LNCaP clone FGC (cell line): ENCODE results near the gene GCSAM.
A peak's percentile ranks its signal among the peaks of the same experiment; 100 is the strongest.

ENCODE experiments used
- DNase-seq: peaks from one replicate; pipeline ENCODE4 v3.0.0-alpha.2; 2011; ENCODE audit warnings: low read depth
- H3K4me3 ChIP-seq: 2 replicates; pipeline ENCODE4 v1.5.1; 2011; ENCODE audit warnings: mild to moderate bottlenecking, low read depth, low read length, control low read depth
- TF ChIP-seq, protein P1 (sequence below): IDR thresholded peaks from 2 replicates; pipeline ENCODE4 v1.5.1; 2012; ENCODE audit warnings: mild to moderate bottlenecking; ENCODE audit not compliant: control insufficient read depth, insufficient read depth; ENCODE audit errors: extremely low read depth

Gene GCSAM

DNA sequence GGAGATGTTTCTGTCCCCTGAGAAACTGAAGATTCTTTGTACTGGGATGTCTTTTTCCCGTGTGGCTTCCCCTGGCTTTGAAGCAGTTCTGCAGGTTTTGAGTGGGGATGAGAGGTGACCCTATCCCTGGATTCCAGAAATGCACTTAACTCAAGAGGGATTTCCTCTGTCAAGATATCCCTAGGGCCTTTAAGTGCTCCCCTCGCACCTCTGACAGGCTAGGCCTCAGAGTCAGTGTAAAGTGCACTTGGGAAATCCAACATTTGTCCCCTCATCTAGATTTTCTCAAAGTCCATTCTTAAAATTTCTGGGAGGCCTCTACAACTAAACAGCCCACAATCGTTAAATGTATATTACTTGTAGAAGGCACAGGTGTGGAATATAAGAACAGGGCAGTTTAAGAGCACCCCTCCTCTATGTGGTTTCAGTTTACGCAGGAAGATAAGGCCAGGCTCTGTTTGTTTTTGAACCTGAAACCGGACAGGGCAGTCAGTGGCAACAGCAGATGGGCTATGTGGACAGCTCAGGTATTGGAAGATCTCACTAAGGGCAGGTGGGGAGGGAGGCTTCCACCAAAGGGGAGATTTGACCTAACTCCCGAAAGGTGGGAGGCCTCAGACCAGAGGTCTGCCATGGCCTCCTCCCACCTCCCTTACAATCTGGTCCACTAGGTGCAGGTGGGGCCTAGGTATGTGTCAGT is 42.0 kb downstream of the GCSAM start:
- DNase-seq, result peak; percentile 71
- H3K4me3 ChIP-seq, result no peak overlapping the region
- TF ChIP-seq, protein P1, sequence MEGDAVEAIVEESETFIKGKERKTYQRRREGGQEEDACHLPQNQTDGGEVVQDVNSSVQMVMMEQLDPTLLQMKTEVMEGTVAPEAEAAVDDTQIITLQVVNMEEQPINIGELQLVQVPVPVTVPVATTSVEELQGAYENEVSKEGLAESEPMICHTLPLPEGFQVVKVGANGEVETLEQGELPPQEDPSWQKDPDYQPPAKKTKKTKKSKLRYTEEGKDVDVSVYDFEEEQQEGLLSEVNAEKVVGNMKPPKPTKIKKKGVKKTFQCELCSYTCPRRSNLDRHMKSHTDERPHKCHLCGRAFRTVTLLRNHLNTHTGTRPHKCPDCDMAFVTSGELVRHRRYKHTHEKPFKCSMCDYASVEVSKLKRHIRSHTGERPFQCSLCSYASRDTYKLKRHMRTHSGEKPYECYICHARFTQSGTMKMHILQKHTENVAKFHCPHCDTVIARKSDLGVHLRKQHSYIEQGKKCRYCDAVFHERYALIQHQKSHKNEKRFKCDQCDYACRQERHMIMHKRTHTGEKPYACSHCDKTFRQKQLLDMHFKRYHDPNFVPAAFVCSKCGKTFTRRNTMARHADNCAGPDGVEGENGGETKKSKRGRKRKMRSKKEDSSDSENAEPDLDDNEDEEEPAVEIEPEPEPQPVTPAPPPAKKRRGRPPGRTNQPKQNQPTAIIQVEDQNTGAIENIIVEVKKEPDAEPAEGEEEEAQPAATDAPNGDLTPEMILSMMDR, result no peak

DNA sequence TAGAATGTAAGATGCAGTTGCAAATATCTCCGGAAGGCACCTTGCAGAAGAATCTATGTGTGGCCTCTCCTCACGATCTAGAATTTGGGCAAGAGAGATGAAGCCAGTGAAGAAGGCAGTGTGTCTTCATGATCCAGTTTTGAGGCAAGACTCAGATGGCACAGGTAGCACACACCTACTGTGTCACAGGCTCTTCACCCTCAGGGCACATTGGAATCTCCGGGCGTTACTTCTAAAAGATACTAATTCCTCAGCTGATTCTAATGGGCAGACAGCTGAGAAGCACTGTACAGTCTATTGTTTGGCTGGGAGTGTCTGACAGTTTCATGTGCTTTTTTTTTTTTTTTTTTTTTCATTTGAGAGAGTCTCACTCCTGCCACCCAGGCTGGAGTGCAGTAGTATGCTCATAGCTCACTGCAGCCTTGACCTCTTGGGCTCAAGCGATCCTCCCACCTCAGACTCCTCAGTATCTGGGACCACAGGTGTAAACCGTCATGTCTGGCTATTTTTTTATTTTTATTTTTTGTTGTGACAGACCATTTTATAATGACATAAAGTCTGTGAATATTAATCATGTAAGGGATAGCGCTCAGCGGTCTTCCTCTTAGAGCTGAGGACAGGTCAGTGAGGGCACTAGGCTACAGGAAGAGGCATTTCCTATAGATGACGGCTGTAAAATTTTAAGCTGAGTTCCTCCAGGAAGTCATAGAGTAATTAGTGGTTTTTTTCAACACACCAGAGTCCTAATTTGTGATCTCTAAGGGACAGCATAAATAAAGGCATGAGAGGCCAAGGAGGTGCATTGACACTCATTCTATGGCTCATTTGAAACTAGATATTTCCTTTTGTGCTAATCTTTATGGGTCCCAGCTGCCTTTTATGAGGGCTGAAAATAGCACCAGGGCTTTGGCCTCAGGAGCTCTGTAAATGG is 42.8 kb downstream of the GCSAM start:
- no peak overlapping the region for H3K4me3 ChIP-seq
- DNase-seq, result no peak
- TF ChIP-seq, protein P1, result no peak

DNA sequence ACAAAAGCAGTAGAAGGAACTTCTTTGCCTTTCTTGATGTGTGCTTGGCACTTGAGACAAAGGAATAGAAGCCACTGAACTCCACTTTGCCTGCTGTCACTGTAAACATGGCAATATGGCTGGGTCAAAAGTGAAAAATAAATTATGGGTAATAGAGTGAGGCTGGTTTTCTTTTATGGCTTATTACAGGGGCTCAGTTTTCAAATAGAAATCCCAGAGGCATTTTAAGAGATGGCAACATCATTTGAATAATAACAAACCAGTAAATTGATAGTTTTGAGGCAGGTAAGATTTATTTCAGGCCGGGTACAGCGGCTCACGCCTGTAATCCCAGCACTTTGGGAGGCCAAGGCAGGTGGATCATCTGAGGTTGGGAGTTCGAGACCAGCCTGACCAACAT is 44.1 kb downstream of the GCSAM start:
- DNase-seq, result no peak
- TF ChIP-seq, protein P1, result no peak
- H3K4me3 ChIP-seq, result no peak overlapping the region

DNA sequence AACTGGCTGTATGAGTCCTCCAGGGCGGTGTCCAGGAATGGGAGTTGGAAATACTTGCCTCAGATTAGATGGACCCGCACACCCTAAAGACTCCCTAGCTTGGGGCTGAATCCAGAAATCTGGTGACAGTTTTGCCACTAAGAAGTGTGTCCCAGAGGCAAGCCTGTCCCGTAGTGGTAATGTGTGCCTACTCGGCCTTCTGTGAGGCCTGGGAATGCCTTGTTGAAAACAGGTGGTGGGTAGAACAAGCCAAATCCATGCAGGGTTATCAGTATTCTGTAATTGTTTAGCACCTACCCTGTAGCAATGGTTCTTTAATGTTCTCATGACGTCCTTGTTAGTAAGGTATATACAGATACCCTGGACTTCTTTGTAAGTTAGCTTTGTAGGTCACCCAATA is 45.3 kb downstream of the GCSAM start:
- H3K4me3 ChIP-seq, result no peak overlapping the region
- no peak for DNase-seq
- TF ChIP-seq, protein P1, result no peak

DNA sequence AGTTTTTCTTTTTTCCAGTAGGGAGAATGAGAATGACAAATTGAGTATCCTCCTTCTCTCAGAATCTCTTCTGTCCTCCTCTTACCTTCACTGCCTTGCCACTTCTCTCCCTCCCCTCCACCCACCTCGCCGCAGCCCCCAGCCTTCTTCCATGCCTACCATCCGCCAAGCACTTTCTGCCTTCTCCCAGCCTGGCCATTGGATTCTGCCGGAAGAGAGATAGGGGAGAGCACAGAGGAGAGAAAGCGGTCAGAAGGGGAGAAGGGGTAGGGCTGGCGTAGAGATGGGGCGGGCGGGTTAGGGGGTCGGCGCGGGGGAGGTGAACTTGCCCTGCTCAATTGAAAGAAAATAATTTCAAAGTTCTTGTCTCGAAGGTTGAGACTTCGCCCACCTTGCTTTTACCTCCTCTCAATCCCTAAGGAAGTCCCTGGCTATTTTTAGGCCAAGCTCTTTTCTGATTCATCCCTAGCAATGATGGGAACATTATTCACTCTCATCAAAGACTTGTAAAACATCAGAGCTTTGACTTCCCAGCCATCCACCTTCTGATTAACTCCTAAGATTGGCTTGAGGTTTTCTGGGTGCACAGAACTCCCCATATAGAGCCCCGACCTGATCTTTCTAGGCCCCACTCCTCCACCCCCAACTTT is 46.0 kb downstream of the GCSAM start:
- TF ChIP-seq, protein P1, result no peak
- DNase-seq, result no peak
- peak overlapping the region; percentile 39; the same call in 1 of the 2 replicates for H3K4me3 ChIP-seq

DNA sequence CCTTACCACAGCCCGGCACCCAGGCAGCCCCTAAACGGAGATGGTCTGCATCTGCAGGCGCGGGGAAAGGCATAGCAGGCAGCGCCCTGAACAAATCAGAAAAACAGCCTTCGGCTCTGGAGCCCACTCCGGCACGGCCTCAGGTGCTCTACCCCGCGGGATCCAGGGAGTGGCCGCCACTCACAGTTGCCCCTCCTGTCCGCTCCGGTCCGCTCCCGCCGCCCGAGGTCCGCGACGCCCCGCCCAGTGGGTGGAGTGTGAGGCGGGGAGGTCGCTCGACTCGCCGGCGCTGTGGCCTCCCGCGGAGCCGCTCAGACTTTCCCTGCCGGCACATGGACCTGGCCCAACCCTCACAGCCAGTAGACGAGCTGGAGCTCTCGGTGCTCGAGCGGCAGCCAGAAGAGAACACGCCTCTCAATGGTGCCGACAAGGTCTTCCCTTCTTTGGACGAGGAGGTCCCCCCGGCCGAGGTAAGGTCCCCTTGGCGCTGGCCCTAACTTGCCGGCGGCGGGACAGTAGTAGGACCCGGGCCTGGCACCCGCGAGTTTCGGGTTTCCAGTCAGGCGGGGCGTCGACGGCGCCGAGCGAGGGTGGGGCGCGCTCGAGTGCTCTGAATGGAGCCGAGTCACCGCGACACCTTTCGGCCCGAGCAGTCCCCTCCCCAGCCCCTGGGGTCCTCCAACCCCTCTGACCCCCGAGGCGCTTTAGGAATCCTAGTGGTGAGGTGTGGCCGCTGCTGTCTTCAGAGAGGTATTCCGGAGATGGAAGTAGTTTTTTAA is 46.8 kb downstream of the GCSAM start, which contains the start of gene C3orf52:
C3orf52 (plus strand) TSS at position 314 of the 779 bp plus-strand sequence; CDS start at position 333, 19 bp downstream.
- TF ChIP-seq, protein P1, result no peak
- H3K4me3 ChIP-seq, result peak within 1 kb of the TSS; percentile 39
- DNase-seq, result no peak
